SK-N-SH treated with all-trans-retinoic acid at 6 μM for 48 hours (cell line): ENCODE measurements around the gene DDB1.

Experiments used
- ATAC-seq: fragments of 200-7000 bp; cut with Tn5 transposase; 3 replicates; pipeline ENCODE4 v1.9.1; 2020; ENCODE audit warnings: mild to moderate bottlenecking, moderate library complexity
- ARNTL ChIP-seq: fragments of 450-650 bp; formaldehyde crosslinking; IDR thresholded peaks from 2 replicates; pipeline ENCODE4 v1.5.0; 2020; ENCODE audit warnings: low read depth, mild to moderate bottlenecking, moderate library complexity, borderline replicate concordance
- CSDC2 ChIP-seq: fragments of 250-450 bp; sonication (Bioruptor Pico); IDR thresholded peaks from 2 replicates; pipeline ENCODE4 v1.5.0; 2020; ENCODE audit warnings: mild to moderate bottlenecking, moderate library complexity
- ESRRG ChIP-seq: fragments of 250-450 bp; sonication (Bioruptor Pico); IDR thresholded peaks from 2 replicates; pipeline ENCODE4 v1.6.1; 2021; ENCODE audit warnings: mild to moderate bottlenecking
- ISL1 ChIP-seq: fragments of 250-450 bp; sonication (Bioruptor Pico); IDR thresholded peaks from 2 replicates; pipeline ENCODE4 v2.1.2; 2022; ENCODE audit warnings: mild to moderate bottlenecking, moderate library complexity
- OSR1 ChIP-seq: fragments of 250-450 bp; sonication (Bioruptor Pico); IDR thresholded peaks from 2 replicates; pipeline ENCODE4 v1.8.0; 2022; ENCODE audit warnings: moderate library complexity, mild to moderate bottlenecking, inconsistent platforms
- PPARA ChIP-seq: fragments of 250-450 bp; sonication (Bioruptor Pico); IDR thresholded peaks from 2 replicates; pipeline ENCODE4 v1.5.0; 2020; ENCODE audit warnings: mild to moderate bottlenecking, borderline replicate concordance
- SNAI2 ChIP-seq: fragments of 250-450 bp; sonication (Bioruptor Pico); IDR thresholded peaks from 2 replicates; pipeline ENCODE4 v1.5.0; 2020; ENCODE audit warnings: mild to moderate bottlenecking, moderate library complexity
- TCF4 ChIP-seq: fragments of 250-450 bp; sonication (Bioruptor Pico); IDR thresholded peaks from 2 replicates; pipeline ENCODE4 v1.8.0; 2021; ENCODE audit warnings: mild to moderate bottlenecking, moderate library complexity, borderline replicate concordance
- TOX ChIP-seq: fragments of 250-450 bp; sonication (Bioruptor Pico); IDR thresholded peaks from 2 replicates; pipeline ENCODE4 v1.8.0; 2021; ENCODE audit warnings: mild to moderate bottlenecking, moderate library complexity, borderline replicate concordance
- ZC3H10 ChIP-seq: fragments of 250-450 bp; sonication (Bioruptor Pico); IDR thresholded peaks from 2 replicates; pipeline ENCODE4 v1.5.1; 2021; ENCODE audit warnings: mild to moderate bottlenecking, moderate library complexity
- ZFP3 ChIP-seq: fragments of 250-450 bp; sonication (Bioruptor Pico); IDR thresholded peaks from 2 replicates; pipeline ENCODE4 v1.5.0; 2020; ENCODE audit warnings: mild to moderate bottlenecking, moderate library complexity
- ZFP30 ChIP-seq: fragments of 450-650 bp; formaldehyde crosslinking; IDR thresholded peaks from 2 replicates; pipeline ENCODE4 v1.5.0; 2022; ENCODE audit warnings: mild to moderate bottlenecking, moderate library complexity
- ZNF565 ChIP-seq: fragments of 450-650 bp; formaldehyde crosslinking; conservative IDR thresholded peaks from 2 replicates; pipeline ENCODE4 v1.5.0; 2020; ENCODE audit warnings: low read depth, mild to moderate bottlenecking, moderate library complexity
- ZNF8 ChIP-seq: fragments of 450-650 bp; formaldehyde crosslinking; IDR thresholded peaks from 2 replicates; pipeline ENCODE4 v1.5.0; 2020; ENCODE audit warnings: mild to moderate bottlenecking, moderate library complexity
- TF ChIP-seq, protein P1 (sequence below): fragments of 250-450 bp; sonication (Bioruptor Pico); IDR thresholded peaks from 2 replicates; pipeline ENCODE4 v1.8.0; 2020; ENCODE audit warnings: mild to moderate bottlenecking, moderate library complexity, borderline replicate concordance
- TF ChIP-seq, protein P2 (sequence below): fragments of 250-450 bp; sonication (Bioruptor Pico); IDR thresholded peaks from 2 replicates; pipeline ENCODE4 v1.5.1; 2021; ENCODE audit warnings: mild to moderate bottlenecking, moderate library complexity
- TF ChIP-seq, protein P3 (sequence below): fragments of 250-450 bp; sonication (Bioruptor Pico); IDR thresholded peaks from 2 replicates; pipeline ENCODE4 v1.5.1; 2020; ENCODE audit warnings: low read depth, mild to moderate bottlenecking, moderate library complexity

DDB1 gene

DNA sequence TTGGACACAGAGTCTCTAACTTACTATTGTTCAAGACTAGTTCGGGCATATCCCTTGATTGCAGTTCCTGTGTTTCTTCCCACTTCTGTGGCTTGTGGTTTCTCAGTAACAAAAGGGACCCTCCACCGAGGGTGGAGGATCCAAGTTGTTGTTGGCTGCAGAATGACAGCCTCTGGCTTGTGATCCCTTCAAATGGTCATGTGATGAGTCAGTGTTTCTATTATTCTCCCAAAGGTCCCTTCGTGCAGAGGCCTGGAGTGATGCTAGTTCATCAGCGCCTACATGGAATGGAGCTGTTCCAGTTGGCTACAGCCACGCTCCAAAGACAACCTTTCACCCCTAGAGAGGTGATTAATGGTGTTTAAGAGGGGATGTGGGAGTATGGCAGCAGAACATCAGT lies 35.2 kb downstream of the DDB1 start (continued):
- TF ChIP-seq, protein P1, sequence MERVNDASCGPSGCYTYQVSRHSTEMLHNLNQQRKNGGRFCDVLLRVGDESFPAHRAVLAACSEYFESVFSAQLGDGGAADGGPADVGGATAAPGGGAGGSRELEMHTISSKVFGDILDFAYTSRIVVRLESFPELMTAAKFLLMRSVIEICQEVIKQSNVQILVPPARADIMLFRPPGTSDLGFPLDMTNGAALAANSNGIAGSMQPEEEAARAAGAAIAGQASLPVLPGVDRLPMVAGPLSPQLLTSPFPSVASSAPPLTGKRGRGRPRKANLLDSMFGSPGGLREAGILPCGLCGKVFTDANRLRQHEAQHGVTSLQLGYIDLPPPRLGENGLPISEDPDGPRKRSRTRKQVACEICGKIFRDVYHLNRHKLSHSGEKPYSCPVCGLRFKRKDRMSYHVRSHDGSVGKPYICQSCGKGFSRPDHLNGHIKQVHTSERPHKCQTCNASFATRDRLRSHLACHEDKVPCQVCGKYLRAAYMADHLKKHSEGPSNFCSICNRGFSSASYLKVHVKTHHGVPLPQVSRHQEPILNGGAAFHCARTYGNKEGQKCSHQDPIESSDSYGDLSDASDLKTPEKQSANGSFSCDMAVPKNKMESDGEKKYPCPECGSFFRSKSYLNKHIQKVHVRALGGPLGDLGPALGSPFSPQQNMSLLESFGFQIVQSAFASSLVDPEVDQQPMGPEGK, result no peak
- TF ChIP-seq OSR1 (CRISPR knock-in tag), result no peak

DNA sequence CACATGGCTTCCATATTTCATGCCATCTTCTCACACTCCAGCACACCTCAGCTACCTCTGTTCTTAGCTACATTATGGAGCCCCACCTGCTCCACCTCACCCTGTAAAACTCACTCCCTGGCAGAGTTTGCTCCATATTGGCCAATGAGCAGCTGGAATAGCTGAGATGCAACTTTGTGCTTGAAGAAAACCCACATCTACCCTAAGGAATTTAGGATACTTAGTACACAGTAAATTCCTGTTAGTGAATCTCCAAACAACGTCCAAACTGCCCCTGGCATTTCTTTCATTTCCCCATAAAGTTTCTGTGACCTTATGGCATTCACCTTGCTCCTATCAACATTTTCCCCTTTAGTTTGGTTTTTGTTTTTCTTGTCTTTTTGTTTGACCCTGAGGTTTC lies 35.6 kb downstream of the DDB1 start:
- ATAC-seq, result no peak
- TF ChIP-seq ZFP3 (CRISPR knock-in tag) (no peak), TOX (CRISPR knock-in tag) (no peak), ARNTL (no peak), ZNF8 (no peak), CSDC2 (no peak), SNAI2 (CRISPR knock-in tag) (no peak), ZFP30 (no peak), TCF4 (no peak)
- TF ChIP-seq, protein P2, sequence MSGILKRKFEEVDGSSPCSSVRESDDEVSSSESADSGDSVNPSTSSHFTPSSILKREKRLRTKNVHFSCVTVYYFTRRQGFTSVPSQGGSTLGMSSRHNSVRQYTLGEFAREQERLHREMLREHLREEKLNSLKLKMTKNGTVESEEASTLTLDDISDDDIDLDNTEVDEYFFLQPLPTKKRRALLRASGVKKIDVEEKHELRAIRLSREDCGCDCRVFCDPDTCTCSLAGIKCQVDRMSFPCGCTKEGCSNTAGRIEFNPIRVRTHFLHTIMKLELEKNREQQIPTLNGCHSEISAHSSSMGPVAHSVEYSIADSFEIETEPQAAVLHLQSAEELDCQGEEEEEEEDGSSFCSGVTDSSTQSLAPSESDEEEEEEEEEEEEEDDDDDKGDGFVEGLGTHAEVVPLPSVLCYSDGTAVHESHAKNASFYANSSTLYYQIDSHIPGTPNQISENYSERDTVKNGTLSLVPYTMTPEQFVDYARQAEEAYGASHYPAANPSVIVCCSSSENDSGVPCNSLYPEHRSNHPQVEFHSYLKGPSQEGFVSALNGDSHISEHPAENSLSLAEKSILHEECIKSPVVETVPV (CRISPR knock-in tag), result no peak

DNA sequence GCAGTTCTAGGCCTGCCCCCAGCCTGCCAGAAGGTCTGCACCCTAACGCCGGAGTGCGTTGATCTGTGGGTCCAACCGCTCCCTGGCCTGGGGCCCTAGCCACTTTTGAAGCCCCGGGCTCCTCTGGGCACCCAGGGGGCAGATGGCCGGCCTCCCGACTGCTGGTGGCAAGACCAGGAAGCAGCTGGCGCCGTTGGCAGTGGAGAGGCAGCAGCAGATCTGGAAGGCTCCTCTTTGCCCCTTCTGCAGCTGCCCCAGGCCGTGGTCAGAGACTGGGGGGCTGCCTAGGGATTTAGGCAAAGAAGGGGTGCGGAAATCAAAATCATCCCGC lies 37.3 kb downstream of the DDB1 start:
- no peak for ATAC-seq
- TF ChIP-seq TOX (CRISPR knock-in tag) (no peak), ZNF8 (no peak), CSDC2 (no peak), ZFP30 (no peak), OSR1 (CRISPR knock-in tag) (no peak), ZNF565 (CRISPR knock-in tag) (no peak)
- TF ChIP-seq, all 23 proteins: peak for 0

DNA sequence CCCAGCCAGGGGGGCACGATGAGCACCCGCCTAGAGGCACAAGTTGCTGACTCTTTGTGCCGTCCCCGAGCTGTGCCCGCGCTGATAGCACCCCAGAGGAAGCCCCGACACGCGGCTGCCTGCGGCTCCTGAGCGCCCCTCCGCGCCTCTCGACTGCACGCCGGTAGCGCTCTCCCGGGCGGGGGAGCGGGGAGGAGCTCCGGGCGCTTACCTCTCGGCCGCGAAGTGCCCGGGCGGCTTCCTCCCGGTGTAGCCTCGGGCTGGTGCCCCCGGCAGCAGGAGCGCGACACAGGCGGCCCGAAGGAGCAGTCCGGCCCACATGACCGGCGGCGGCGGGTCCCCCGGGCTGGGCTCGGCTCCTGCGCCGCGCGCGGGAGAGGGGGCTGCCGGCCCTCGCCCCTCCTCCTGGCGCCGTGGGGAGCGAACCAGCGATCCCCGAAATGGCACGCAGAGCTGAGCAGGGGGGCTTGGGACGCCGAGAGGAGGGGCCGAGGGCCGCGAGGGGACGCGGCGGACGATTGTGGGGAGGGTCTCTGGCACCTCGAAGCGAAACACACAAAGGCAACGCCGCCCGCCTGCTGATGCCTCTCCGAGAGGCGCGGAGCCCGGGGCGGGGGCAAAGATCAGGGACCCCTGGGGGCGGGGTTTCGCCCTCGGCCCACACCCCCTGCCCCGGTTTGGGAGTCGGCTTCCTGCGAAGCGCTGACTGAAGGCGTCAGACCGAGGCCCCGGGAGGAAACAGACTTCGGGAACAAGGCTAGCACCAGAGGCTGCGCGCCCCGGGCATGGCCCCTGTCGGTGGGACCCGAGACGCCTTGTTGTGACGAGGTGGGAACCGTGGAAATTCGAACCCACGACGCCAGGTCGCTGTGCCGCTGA lies 37.9 kb downstream of the DDB1 start, which contains the start of gene VWCE:
Gene VWCE, minus strand, starts transcription at position 600 of the 879 bp plus-strand sequence. Its CDS starts 279 bp downstream, at position 321.
- TF ChIP-seq TOX (CRISPR knock-in tag) (no peak), CSDC2 (no peak), ZC3H10 (no peak), ISL1 (CRISPR knock-in tag) (no peak), TCF4 (no peak), PPARA (CRISPR knock-in tag) (no peak), ESRRG (CRISPR knock-in tag) (no peak), ZNF565 (CRISPR knock-in tag) (no peak)
- TF ChIP-seq, protein P1, result no peak
- TF ChIP-seq, protein P3, sequence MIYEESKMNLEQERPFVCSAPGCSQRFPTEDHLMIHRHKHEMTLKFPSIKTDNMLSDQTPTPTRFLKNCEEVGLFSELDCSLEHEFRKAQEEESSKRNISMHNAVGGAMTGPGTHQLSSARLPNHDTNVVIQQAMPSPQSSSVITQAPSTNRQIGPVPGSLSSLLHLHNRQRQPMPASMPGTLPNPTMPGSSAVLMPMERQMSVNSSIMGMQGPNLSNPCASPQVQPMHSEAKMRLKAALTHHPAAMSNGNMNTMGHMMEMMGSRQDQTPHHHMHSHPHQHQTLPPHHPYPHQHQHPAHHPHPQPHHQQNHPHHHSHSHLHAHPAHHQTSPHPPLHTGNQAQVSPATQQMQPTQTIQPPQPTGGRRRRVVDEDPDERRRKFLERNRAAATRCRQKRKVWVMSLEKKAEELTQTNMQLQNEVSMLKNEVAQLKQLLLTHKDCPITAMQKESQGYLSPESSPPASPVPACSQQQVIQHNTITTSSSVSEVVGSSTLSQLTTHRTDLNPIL, result no peak
- TF ChIP-seq, all 23 proteins: peak for 0
- peak; percentile 86 for ATAC-seq

DNA sequence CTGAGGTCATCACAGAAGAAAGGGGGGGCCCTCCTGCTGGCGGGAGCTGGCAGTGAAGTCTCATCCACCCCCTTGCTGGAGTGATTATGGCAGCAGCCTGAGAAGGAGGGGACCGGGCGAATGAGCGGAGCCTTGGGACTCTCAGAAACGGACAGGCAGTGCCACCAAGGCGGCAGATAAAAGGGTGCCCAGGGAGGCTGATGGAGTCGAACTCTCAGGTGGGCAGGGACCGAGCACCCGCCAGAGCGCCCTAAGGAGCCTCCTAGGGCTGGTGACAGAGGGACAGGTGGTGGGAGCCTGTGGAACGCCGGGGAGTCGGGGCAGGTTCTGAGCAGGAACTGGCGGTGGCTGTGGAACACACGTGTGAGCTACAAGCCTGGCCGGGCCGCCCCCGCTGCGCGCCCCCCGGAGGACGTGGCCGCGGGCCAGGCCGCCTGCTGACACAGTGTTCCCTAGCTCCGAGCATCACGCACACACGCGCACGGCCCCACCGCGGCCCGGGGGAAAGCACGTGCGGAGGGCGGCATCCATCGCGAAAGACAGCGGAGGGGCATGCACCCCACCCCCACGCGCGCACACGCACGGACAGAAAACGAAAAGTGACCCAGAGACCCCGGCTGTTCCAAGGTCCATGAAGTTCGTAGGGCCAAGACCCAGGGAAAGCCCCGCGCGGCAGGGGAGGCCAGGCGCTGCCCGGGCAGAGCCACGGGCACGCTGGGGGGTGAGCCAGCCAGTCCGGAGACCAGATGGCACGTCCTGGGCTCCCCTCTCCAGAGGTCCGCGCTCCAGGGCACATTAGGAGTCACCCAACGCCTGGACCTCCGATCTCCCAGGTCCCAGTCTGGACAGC lies 38.8 kb downstream of the DDB1 start:
- peak; percentile 71 for ATAC-seq
- TF ChIP-seq ZFP30 (no peak), ESRRG (CRISPR knock-in tag) (no peak), CSDC2 (no peak)
